ENCODE measurements around the gene TNK2.

DNA sequence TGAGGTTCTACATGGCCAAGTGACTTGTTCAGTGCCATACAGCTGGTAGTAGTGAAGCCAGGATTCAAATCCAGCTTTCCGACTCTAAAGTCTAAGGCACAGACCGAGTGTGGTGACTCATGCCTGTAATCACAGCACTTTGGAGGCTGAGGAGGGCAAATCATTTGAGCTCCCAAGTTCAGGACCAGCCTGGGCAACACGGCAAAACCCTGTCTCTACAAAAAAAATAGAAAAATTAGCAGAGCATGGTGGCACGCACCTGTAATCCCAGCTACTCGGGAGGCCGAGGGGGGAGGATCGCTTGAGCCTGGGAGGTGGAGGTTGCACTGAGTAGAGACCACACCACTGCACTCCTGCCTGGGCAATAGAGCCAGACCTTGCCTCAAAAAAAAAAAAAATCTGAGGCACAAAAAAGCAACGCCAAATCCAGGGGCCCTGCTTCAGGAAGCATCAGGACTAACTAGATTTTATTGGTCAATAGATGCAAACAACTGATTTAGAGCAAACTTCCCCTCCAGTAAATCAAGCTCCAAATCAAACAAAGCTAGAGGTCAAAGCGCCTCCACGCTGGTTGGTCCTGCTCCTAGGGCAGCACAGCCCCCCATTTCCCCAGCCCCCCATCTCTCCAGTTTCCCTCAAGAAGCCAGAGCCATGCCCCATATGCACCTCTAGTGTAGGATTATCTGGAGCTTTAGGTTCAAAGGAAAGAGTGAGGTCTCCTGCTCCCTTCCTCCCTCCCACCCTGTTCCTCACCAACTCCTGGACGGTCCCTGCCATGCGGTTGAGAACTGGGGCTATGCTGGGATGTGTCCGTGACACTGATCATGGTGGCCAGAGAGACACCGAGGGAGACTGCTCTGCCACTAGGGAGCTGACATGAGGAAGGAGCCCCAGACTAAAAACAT lies 2.9 kb upstream of the TNK2 start:
- TF ChIP-seq, protein P1, sequence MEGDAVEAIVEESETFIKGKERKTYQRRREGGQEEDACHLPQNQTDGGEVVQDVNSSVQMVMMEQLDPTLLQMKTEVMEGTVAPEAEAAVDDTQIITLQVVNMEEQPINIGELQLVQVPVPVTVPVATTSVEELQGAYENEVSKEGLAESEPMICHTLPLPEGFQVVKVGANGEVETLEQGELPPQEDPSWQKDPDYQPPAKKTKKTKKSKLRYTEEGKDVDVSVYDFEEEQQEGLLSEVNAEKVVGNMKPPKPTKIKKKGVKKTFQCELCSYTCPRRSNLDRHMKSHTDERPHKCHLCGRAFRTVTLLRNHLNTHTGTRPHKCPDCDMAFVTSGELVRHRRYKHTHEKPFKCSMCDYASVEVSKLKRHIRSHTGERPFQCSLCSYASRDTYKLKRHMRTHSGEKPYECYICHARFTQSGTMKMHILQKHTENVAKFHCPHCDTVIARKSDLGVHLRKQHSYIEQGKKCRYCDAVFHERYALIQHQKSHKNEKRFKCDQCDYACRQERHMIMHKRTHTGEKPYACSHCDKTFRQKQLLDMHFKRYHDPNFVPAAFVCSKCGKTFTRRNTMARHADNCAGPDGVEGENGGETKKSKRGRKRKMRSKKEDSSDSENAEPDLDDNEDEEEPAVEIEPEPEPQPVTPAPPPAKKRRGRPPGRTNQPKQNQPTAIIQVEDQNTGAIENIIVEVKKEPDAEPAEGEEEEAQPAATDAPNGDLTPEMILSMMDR (IDR thresholded peaks at IDR 0.05): no peak
- TF ChIP-seq POLR2A (IDR thresholded peaks at IDR 0.05): no peak
